ENCODE measurements around the gene TRAF3.

GRCh38 chr14:102883089-102883541, 105.9 kb downstream of the TRAF3 start:
- TF ChIP-seq YY1 (IDR thresholded peaks at IDR 0.05; ENCODE audit: insufficient read depth, insufficient read length) (no peak), ZNF274 (IDR thresholded peaks at IDR 0.05; ENCODE audit: low read depth, low read length) (no peak), SUZ12 (IDR thresholded peaks at IDR 0.05; ENCODE audit: extremely low read depth, insufficient read depth, insufficient read length) (no peak)

Measured in NT2/D1 (cell line).